B cell (primary cell): ENCODE results near the gene KAT8.

ENCODE experiments used
- EZH2 ChIP-seq: IDR thresholded peaks from 2 replicates; pipeline ENCODE4 v1.6.1; 2012; ENCODE audit warnings: borderline replicate concordance, low read depth, mild to moderate bottlenecking, moderate library complexity, low read length; ENCODE audit not compliant: insufficient read depth, poor library complexity, severe bottlenecking
- TF ChIP-seq, protein P1 (sequence below): fragments of 200-600 bp; IDR thresholded peaks from one replicate; pipeline ENCODE4 v1.8.0; 2022; ENCODE audit warnings: antibody characterized with exemption, mild to moderate bottlenecking

DNA sequence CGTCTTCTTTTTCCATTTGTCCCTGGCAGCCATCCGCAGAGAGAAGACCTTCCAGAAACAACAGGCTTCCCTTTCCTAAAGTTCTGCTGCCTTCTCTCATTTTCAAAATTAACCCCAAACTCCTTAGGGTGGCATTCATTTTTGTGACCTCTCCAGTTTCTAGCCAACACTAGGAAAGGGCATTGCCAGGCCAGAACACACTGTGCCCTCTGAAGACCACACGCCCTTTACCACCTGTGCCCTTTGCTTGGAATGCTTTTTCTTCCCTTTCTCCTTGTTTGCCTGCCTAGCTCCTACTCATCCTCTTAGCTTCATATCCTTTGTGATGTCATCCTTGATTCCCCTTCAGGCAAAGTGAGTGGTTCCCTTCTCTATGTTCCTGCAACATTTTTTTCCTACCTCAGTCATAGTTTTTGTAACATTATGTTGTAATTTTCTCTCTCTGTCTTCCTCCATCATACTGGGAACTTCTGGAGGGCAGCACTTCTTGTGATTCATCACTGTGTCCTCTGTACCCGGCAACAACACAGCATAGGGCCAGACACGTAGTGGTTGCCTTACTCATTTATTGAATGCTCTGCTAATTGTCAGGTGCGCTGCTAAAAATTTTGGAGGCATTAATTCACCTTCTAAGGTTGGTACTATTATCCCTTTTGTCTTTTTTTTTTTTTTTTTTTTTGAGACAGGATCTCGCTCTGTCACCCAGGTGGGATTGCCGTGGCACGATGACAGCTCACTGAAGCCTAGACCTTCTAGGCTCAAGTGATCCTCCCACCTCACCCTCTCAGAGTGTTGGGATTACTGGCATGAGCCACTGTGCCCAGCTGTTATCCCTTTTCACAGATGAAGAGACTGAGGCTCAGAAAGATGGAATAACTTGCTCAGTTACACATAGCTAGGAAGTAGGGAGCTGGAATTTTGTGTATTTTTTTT is 1.0 kb downstream of the KAT8 start:
- TF ChIP-seq, protein P1, sequence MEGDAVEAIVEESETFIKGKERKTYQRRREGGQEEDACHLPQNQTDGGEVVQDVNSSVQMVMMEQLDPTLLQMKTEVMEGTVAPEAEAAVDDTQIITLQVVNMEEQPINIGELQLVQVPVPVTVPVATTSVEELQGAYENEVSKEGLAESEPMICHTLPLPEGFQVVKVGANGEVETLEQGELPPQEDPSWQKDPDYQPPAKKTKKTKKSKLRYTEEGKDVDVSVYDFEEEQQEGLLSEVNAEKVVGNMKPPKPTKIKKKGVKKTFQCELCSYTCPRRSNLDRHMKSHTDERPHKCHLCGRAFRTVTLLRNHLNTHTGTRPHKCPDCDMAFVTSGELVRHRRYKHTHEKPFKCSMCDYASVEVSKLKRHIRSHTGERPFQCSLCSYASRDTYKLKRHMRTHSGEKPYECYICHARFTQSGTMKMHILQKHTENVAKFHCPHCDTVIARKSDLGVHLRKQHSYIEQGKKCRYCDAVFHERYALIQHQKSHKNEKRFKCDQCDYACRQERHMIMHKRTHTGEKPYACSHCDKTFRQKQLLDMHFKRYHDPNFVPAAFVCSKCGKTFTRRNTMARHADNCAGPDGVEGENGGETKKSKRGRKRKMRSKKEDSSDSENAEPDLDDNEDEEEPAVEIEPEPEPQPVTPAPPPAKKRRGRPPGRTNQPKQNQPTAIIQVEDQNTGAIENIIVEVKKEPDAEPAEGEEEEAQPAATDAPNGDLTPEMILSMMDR: no peak
- TF ChIP-seq EZH2: no peak
